Mesenteric fat pad (tissue), 1 donor: ENCODE results near the gene RGS7BP. TPM values are rescaled to one million over a fixed set of nuclear protein-coding genes. Genes with fewer than 3 reads are reported as not detected.
"Not testable (repeated sequence)": the region's sequence is repeated elsewhere in the genome, so short reads cannot be mapped to it uniquely, and the experiment has no call there.

ENCODE experiments used
- DNase-seq: peaks from one replicate; pipeline ENCODE4 v3.0.0-alpha.2; 2020; ENCODE audit warnings: low spot score
- total RNA-seq: library from RNA; stranded (reverse); fragmentation: NEBNext Ultra II Directional; extraction: Animal tissue kit (Norgen Biotek cat#: 25700); gene quantifications from one replicate; pipeline ENCODE4 v1.2.1, GENCODE V29; 2021
- donor health status: DM: yes; HTN: yes; CAD: no.

RGS7BP gene
- total RNA-seq, 1 donor from 2014 or later = 0.93 TPM

GRCh38 chr5:64557911-64558310 lies 52.1 kb downstream of the RGS7BP start:
- DNase-seq = no peak

GRCh38 chr5:64558641-64559040 lies 52.8 kb downstream of the RGS7BP start:
- DNase-seq = not testable (repeated sequence)

GRCh38 chr5:64566310-64566916 lies 60.6 kb downstream of the RGS7BP start:
- DNase-seq = no peak

GRCh38 chr5:64569858-64570257 lies 64.0 kb downstream of the RGS7BP start:
- DNase-seq = no peak

GRCh38 chr5:64570395-64570996 lies 64.7 kb downstream of the RGS7BP start:
- DNase-seq = no peak

GRCh38 chr5:64575561-64575960 lies 69.7 kb downstream of the RGS7BP start:
- DNase-seq = no peak

GRCh38 chr5:64576250-64576649 lies 70.4 kb downstream of the RGS7BP start:
- DNase-seq = no peak

GRCh38 chr5:64585646-64586045 lies 79.8 kb downstream of the RGS7BP start:
- DNase-seq = no peak

- DNase-seq = no peak
Measured at GRCh38 chr5:64587370-64587769, 81.6 kb downstream of the RGS7BP start.

- no peak for DNase-seq
Measured at GRCh38 chr5:64592730-64593341, 87.0 kb downstream of the RGS7BP start.

GRCh38 chr5:64594025-64594424 lies 88.2 kb downstream of the RGS7BP start:
- no peak for DNase-seq

- no peak for DNase-seq
Measured at GRCh38 chr5:64594601-64595000, 88.8 kb downstream of the RGS7BP start.

GRCh38 chr5:64595031-64595855 lies 89.4 kb downstream of the RGS7BP start:
- no peak for DNase-seq

GRCh38 chr5:64599226-64599625 lies 93.4 kb downstream of the RGS7BP start:
- DNase-seq = no peak

- DNase-seq = no peak
Measured at GRCh38 chr5:64603676-64604075, 97.9 kb downstream of the RGS7BP start.

- DNase-seq = no peak
Measured at GRCh38 chr5:64606926-64607325, 101.1 kb downstream of the RGS7BP start.

GRCh38 chr5:64612344-64612961 lies 106.6 kb downstream of the RGS7BP start:
- no peak for DNase-seq

GRCh38 chr5:64615895-64616294 lies 110.1 kb downstream of the RGS7BP start:
- no peak for DNase-seq

GRCh38 chr5:64619609-64620008 lies 113.8 kb downstream of the RGS7BP start:
- DNase-seq = no peak

- DNase-seq = no peak
Measured at GRCh38 chr5:64622991-64623390, 117.2 kb downstream of the RGS7BP start.

GRCh38 chr5:64625678-64626077 lies 119.9 kb downstream of the RGS7BP start:
- no peak for DNase-seq

- no peak for DNase-seq
Measured at GRCh38 chr5:64628901-64629300, 123.1 kb downstream of the RGS7BP start.
